GM12878 (cell line): ENCODE results near the gene HMCES. TPM values are rescaled to one million over a fixed set of nuclear protein-coding genes. Genes with fewer than 3 reads are reported as not detected.

Source experiments
- ATAC-seq: fragments of 200-7000 bp; cut with Tn5 transposase; 3 replicates; pipeline ENCODE4 v1.9.1; 2020; ENCODE audit warnings: mild to moderate bottlenecking, moderate library complexity
- BruUV-seq: library from RNA; stranded (reverse); fragments of 400-500 nt; replicated peaks from 2 replicates; lab custom pipeline; 2021; lab: Mats Ljungman, UMichigan
- CTCF ChIA-PET: fragments of 300-600 bp; sonication (Branson Sonifier 250); formaldehyde crosslinking; extraction: SDS; loops from one replicate; lab custom pipeline; 2021; ENCODE audit warnings: inconsistent platforms; lab: Yijun Ruan, JAX
- POLR2A ChIA-PET: fragments of 350-600 bp; formaldehyde crosslinking; extraction: SDS; loops from one replicate; lab custom pipeline; 2021; ENCODE audit warnings: inconsistent platforms; lab: Charles Lee
- RAD21 ChIA-PET: fragments of 300-600 bp; sonication (Branson Sonifier 250); formaldehyde crosslinking; loops from one replicate; lab custom pipeline; 2023; ENCODE audit warnings: antibody characterized with exemption; ENCODE audit not compliant: unreplicated experiment; lab: Charles Lee
- SMC1A ChIA-PET: fragments of 300-600 bp; sonication (Branson Sonifier 250); formaldehyde crosslinking; loops from one replicate; lab custom pipeline; 2023; ENCODE audit not compliant: unreplicated experiment, uncharacterized antibody; lab: Charles Lee
- DNase-seq: peaks from one replicate; pipeline ENCODE4 v3.0.0-alpha.2; 2011; ENCODE audit warnings: low read depth, low spot score
- FAIRE-seq: peaks from 3 replicates; lab custom pipeline; 2011; peaks lifted over from hg19 to GRCh38; lab: Jason Lieb, UNC
- H2AFZ ChIP-seq: 2 replicates; pipeline ENCODE4 v1.6.0; 2011; ENCODE audit warnings: low read depth, low read length, control low read depth; ENCODE audit not compliant: control insufficient read depth
- H3K27ac ChIP-seq: 2 replicates; pipeline ENCODE4 v1.5.1; 2011; ENCODE audit warnings: control low read depth; ENCODE audit not compliant: control insufficient read depth, insufficient read depth
- H3K27me3 ChIP-seq, 2 experiments: replicated peaks in 1 of 2; 2 replicates each; pipeline versions ENCODE4 v1.6.0 to v1.6.1; 2011; ENCODE audit warnings: low read length in 1 of 2; ENCODE audit not compliant: control insufficient read depth in 2 of 2, insufficient read depth in 2 of 2
- H3K36me3 ChIP-seq, 2 experiments: 2 replicates each; pipeline ENCODE4 v1.5.1; 2011; ENCODE audit warnings: low read length in 1 of 2; ENCODE audit not compliant: control insufficient read depth in 2 of 2, insufficient read depth in 2 of 2
- H3K4me1 ChIP-seq: 2 replicates; pipeline ENCODE4 v1.6.1; 2011; ENCODE audit warnings: mild to moderate bottlenecking, low read length, moderate library complexity, mixed read lengths; ENCODE audit not compliant: control insufficient read depth, insufficient read depth
- H3K4me2 ChIP-seq: 2 replicates; pipeline ENCODE4 v1.6.0; 2011; ENCODE audit warnings: control low read depth; ENCODE audit not compliant: control insufficient read depth, insufficient read depth
- H3K4me3 ChIP-seq: fragments of 200-600 bp; sonication (generic); 2 replicates; pipeline ENCODE4 v1.5.1; 2016
- H3K79me2 ChIP-seq: 2 replicates; pipeline ENCODE4 v1.6.0; 2011; ENCODE audit warnings: low read length; ENCODE audit not compliant: control insufficient read depth, insufficient read depth
- H3K9ac ChIP-seq: 2 replicates; pipeline ENCODE4 v1.8.0; 2011; ENCODE audit warnings: low read length, control low read depth, mixed read lengths; ENCODE audit not compliant: control insufficient read depth, insufficient read depth
- H3K9me3 ChIP-seq: replicated peaks from 3 replicates; pipeline ENCODE4 v1.5.1; 2011; ENCODE audit warnings: mild to moderate bottlenecking, low read length; ENCODE audit not compliant: control insufficient read depth, insufficient read depth
- H4K20me1 ChIP-seq: 2 replicates; pipeline ENCODE4 v1.6.0; 2011; ENCODE audit not compliant: control insufficient read depth, insufficient read depth
- EED ChIP-seq: sonication (generic); IDR thresholded peaks from 2 replicates; pipeline ENCODE4 v1.6.1; 2016; ENCODE audit warnings: antibody characterized with exemption, low read depth
- ETV6 ChIP-seq, 2 experiments: fragments of 450-650 bp in 1 of 2; IDR thresholded peaks in 1 of 2; conservative IDR thresholded peaks in 1 of 2; 2 replicates each; pipeline ENCODE4 v1.6.1; 2014; ENCODE audit warnings: antibody characterized with exemption in 1 of 2, borderline replicate concordance in 1 of 2, low read depth in 1 of 2, mild to moderate bottlenecking in 1 of 2, moderate library complexity in 1 of 2
- HCFC1 ChIP-seq: fragments of 150-350 bp; IDR thresholded peaks from 2 replicates; pipeline ENCODE4 v1.6.1; 2014; ENCODE audit warnings: low read length
- PAX8 ChIP-seq: fragments of 450-650 bp; IDR thresholded peaks from 2 replicates; pipeline ENCODE4 v1.6.1; 2017; ENCODE audit warnings: mild to moderate bottlenecking, moderate library complexity
- POLR2AphosphoS2 ChIP-seq: IDR thresholded peaks from 2 replicates; pipeline ENCODE4 v1.6.1; 2011; ENCODE audit warnings: low read depth, mild to moderate bottlenecking, low read length, improper control_type of control experiment, moderate library complexity
- RCOR1 ChIP-seq: conservative IDR thresholded peaks from 2 replicates; pipeline ENCODE4 v1.6.1; 2012; ENCODE audit warnings: low read depth, low read length, improper control_type of control experiment
- REST ChIP-seq: IDR thresholded peaks from 2 replicates; pipeline ENCODE4 v1.6.1; 2012; ENCODE audit warnings: mild to moderate bottlenecking, low read depth, low read length
- SIX5 ChIP-seq: IDR thresholded peaks from 2 replicates; pipeline ENCODE4 v1.6.1; 2011; ENCODE audit warnings: mild to moderate bottlenecking, low read depth, low read length, moderate library complexity; ENCODE audit not compliant: severe bottlenecking
- SMAD1 ChIP-seq: fragments of 450-650 bp; IDR thresholded peaks from 2 replicates; pipeline ENCODE4 v1.6.1; 2018; ENCODE audit warnings: mild to moderate bottlenecking, low read depth; ENCODE audit not compliant: partially characterized antibody
- ZBTB11 ChIP-seq: fragments of 450-650 bp; formaldehyde crosslinking; IDR thresholded peaks from 2 replicates; pipeline ENCODE4 v1.5.0; 2022; ENCODE audit warnings: mild to moderate bottlenecking, missing genetic modification characterization
- ZNF274 ChIP-seq: IDR thresholded peaks from one replicate; pipeline ENCODE4 v1.8.0; 2011; ENCODE audit not compliant: insufficient read length, insufficient read depth
- WGBS: methylation state at CpG from one replicate; pipeline ENCODE4 v1.1.6; 2016; ENCODE audit warnings: low lambda C conversion rate; ENCODE audit not compliant: insufficient replicate concordance, insufficient coverage; ENCODE audit errors: missing lambda C conversion rate; 5-methylcytosine and 5-hydroxymethylcytosine counted together
- in situ Hi-C: fragments of 300-500 bp; cut with MboI; formaldehyde crosslinking; loops from 9 replicates; pipeline ENCODE4 v1.14.3; 2018; ENCODE audit warnings: mixed read lengths
- intact Hi-C: fragments of 100-400 bp; cut with micrococcal nuclease; formaldehyde crosslinking; loops from one replicate; pipeline ENCODE4 v1.14.2; 2022; ENCODE audit not compliant: unreplicated experiment
- polyA plus RNA-seq, 11 experiments: library from polyadenylated mRNA; depleted of rRNA in 4 of 11; unstranded in 6 of 11; stranded (reverse) in 5 of 11; fragments of >200 nt; fragmentation: Nextera tagmentation in 4 of 11; fragmentation: Illumina TruSeq in 1 of 11; extraction: Ambion mirVana in 4 of 11; extraction: Trizol in 1 of 11; gene quantifications; 1 replicate in 1 of 11; 2 replicates in 10 of 11; pipeline versions ENCODE4 v1.2.1 to v1.2.3, GENCODE V29; 2011 to 2016; ENCODE audit warnings: inconsistent platforms in 2 of 11, missing spikeins in 2 of 11, low read depth in 1 of 11
- total RNA-seq, 4 experiments: library from RNA; depleted of rRNA in 3 of 4; stranded (reverse); fragments of >200 nt in 3 of 4; fragmentation: Illumina TruSeq in 1 of 4; extraction: Trizol in 1 of 4; gene quantifications; 2 replicates each; pipeline versions ENCODE4 v1.2.1 to v1.2.3, GENCODE V29; 2013 to 2021
- TF ChIP-seq, protein P1 (sequence below): IDR thresholded peaks from 2 replicates; pipeline ENCODE4 v1.6.1; 2012; ENCODE audit warnings: low read length, inconsistent platforms

Gene HMCES
- total and polyA plus RNA-seq, 10 of the 15 experiments (the other 5 are each of a cell fraction or from before 2014, with no cell fraction given), result 12.4 to 49.8 (median 27.0) TPM

GRCh38 chr3:129318921-129319320, 40.3 kb downstream of the HMCES start:
- in situ Hi-C loops (no loop called here), intact Hi-C loops (loop anchor here (5.0 kb wide), 1 partner anchor 137 kb away; the partner anchor contains the start of gene CNBP)
- no peak overlapping the region for H3K27ac ChIP-seq
- H2AFZ ChIP-seq, result no peak overlapping the region
- ChIA-PET RAD21 (no interaction called here), CTCF (interaction anchor here (1.0 to 1.7 kb wide), 3 partner anchors 53 to 94 kb away, joined by 3 read pairs; partner anchors contain the start of gene COPG1), SMC1A (interaction anchor here (0.7 kb wide), 1 partner anchor 507 kb away, joined by 3 read pairs; no protein-coding TSS in a partner anchor), POLR2A (interaction anchor here (0.5 to 0.6 kb wide), 2 partner anchors 130 to 340 kb away, joined by 4 to 5 read pairs; no protein-coding TSS in a partner anchor)
- no peak overlapping the region for H3K4me2 ChIP-seq
- H3K4me3 ChIP-seq, result no peak overlapping the region
- peaks cover 19% of the 10 kb centered on the region for H3K4me1 ChIP-seq
- H3K36me3 ChIP-seq, result no peaks in the 10 kb centered on the region
- 40% methylated on average over 15 of the region's 15 CpGs for WGBS
- BruUV-seq, result no TSS peak
- TF ChIP-seq REST (no peak), EED (no peak), ZNF274 (no peak), PAX8 (no peak), POLR2AphosphoS2 (no peak), SIX5 (no peak), ETV6 (conservative IDR thresholded peaks at IDR 0.05 in 1 of 2, IDR thresholded peaks at IDR 0.05 in 1 of 2; ENCODE audit: borderline replicate concordance in 1 of 2, low read depth in 1 of 2) (no peak), ZBTB11 (CRISPR knock-in tag) (no peak), HCFC1 (no peak), RCOR1 (no peak), SMAD1 (no peak)
- TF ChIP-seq, protein P1, sequence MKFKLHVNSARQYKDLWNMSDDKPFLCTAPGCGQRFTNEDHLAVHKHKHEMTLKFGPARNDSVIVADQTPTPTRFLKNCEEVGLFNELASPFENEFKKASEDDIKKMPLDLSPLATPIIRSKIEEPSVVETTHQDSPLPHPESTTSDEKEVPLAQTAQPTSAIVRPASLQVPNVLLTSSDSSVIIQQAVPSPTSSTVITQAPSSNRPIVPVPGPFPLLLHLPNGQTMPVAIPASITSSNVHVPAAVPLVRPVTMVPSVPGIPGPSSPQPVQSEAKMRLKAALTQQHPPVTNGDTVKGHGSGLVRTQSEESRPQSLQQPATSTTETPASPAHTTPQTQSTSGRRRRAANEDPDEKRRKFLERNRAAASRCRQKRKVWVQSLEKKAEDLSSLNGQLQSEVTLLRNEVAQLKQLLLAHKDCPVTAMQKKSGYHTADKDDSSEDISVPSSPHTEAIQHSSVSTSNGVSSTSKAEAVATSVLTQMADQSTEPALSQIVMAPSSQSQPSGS, result no peak
- FAIRE-seq (no peak), DNase-seq (no peak), ATAC-seq (no peak)
- no peaks in the 10 kb centered on the region for H4K20me1 ChIP-seq
- H3K79me2 ChIP-seq, result no peaks in the 10 kb centered on the region; the same call in 1 of the 2 replicates
- no peaks in the 10 kb centered on the region for H3K9me3 ChIP-seq
- H3K27me3 ChIP-seq, result peaks cover 0 to 3% of the 10 kb centered on the region in 2 experiments; a peak in 2 of 4 replicates
- no peak overlapping the region for H3K9ac ChIP-seq
